Bone marrow (tissue), 2 donors: ENCODE data around the gene CDH12.
"Not testable (repeated sequence)": the region's sequence is repeated elsewhere in the genome, so short reads cannot be mapped to it uniquely, and the experiment has no call there.

ENCODE experiments used
- DNase-seq, 2 donors: peaks; one replicate each; lab custom pipeline; 2025; lab: John Stamatoyannopoulos, UW

Gene CDH12

GRCh38 chr5:22560147-22560546 is 293.0 kb downstream of the CDH12 start:
- DNase-seq: no peak

GRCh38 chr5:22557251-22557650 is 295.9 kb downstream of the CDH12 start:
- DNase-seq: no peak

- no peak for DNase-seq
Measured at GRCh38 chr5:22554475-22554874, 298.7 kb downstream of the CDH12 start.

- DNase-seq: no peak
Measured at GRCh38 chr5:22549876-22550671, 303.1 kb downstream of the CDH12 start.

- no peak for DNase-seq
Measured at GRCh38 chr5:22542340-22542739, 310.8 kb downstream of the CDH12 start.

GRCh38 chr5:22541037-22541436 is 312.1 kb downstream of the CDH12 start:
- no peak for DNase-seq

GRCh38 chr5:22539762-22540161 is 313.4 kb downstream of the CDH12 start:
- no peak for DNase-seq

- DNase-seq: no peak
Measured at GRCh38 chr5:22531986-22532385, 321.2 kb downstream of the CDH12 start.

GRCh38 chr5:22521521-22521920 is 331.6 kb downstream of the CDH12 start:
- DNase-seq: no peak

- DNase-seq: not testable (repeated sequence)
Measured at GRCh38 chr5:22516497-22516896, 336.6 kb downstream of the CDH12 start.

GRCh38 chr5:22514231-22514630 is 338.9 kb downstream of the CDH12 start:
- DNase-seq: no peak

GRCh38 chr5:22505891-22506290 is 347.3 kb downstream of the CDH12 start:
- DNase-seq: no peak

GRCh38 chr5:22504411-22504810 is 348.7 kb downstream of the CDH12 start:
- DNase-seq: no peak

GRCh38 chr5:22500556-22500955 is 352.6 kb downstream of the CDH12 start:
- no peak for DNase-seq

GRCh38 chr5:22496666-22497065 is 356.5 kb downstream of the CDH12 start:
- DNase-seq: no peak

- DNase-seq: no peak
Measured at GRCh38 chr5:22495016-22495720, 358.0 kb downstream of the CDH12 start.

GRCh38 chr5:22488427-22488826 is 364.7 kb downstream of the CDH12 start:
- DNase-seq: no peak

GRCh38 chr5:22480305-22480704 is 372.8 kb downstream of the CDH12 start:
- DNase-seq: no peak

GRCh38 chr5:22473886-22474285 is 379.3 kb downstream of the CDH12 start:
- DNase-seq: no peak

GRCh38 chr5:22471154-22471553 is 382.0 kb downstream of the CDH12 start:
- DNase-seq: no peak

- DNase-seq: no peak
Measured at GRCh38 chr5:22470408-22470807, 382.7 kb downstream of the CDH12 start.

GRCh38 chr5:22465616-22466015 is 387.5 kb downstream of the CDH12 start:
- DNase-seq: no peak

- no peak for DNase-seq
Measured at GRCh38 chr5:22465177-22465576, 388.0 kb downstream of the CDH12 start.

GRCh38 chr5:22460189-22460588 is 393.0 kb downstream of the CDH12 start:
- DNase-seq: no peak
